ENCODE results near the gene AGMAT.

DNA sequence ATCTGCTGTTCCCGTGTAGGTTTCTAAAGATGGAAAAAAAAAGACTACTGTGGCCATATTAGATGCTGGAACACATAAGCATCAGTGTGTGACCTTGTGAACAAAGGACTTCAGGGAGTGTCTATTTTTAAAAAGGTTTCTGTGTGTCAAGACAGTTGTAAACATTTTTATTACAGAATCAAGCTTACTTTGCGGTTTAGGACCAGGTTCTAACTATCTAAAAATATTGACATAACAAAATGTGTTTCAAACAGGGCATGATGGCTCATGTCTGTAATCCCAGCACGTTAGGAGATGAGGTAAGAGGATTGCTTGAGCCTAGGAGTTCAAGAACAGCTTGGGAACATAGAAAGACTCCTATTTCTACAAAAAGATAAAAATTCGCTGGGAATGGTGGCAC is 25.3 kb upstream of the AGMAT start:
- TF ChIP-seq CTCF (IDR thresholded peaks at IDR 0.05) = no peak
- TF ChIP-seq POLR2A (IDR thresholded peaks at IDR 0.05) = no peak
